Activated naive CD8-positive, alpha-beta T cell treated with anti-CD3 and anti-CD28 coated beads, Interleukin-2, amount 50 U/mL, for 24 hours (primary cell): ENCODE results near the gene PRPF19.

Experiments used
- ATAC-seq: fragments of 150-1000 bp; cut with Tn5 transposase; one replicate; pipeline ENCODE4 v1.10.0; 2021
- DNase-seq: peaks from one replicate; pipeline ENCODE4 v3.0.0; 2021
- H3K27ac Mint-ChIP-seq: one replicate; pipeline ENCODE4 v1.8.0; 2021; ENCODE audit warnings: mild to moderate bottlenecking, mixed read lengths
- H3K27me3 Mint-ChIP-seq: one replicate; pipeline ENCODE4 v1.8.0; 2021; ENCODE audit warnings: mixed read lengths
- H3K36me3 Mint-ChIP-seq: one replicate; pipeline ENCODE4 v1.8.0; 2021; ENCODE audit warnings: low read depth, mixed read lengths
- H3K4me1 Mint-ChIP-seq: one replicate; pipeline ENCODE4 v1.8.0; 2021; ENCODE audit warnings: mixed read lengths
- H3K4me3 Mint-ChIP-seq: one replicate; pipeline ENCODE4 v1.8.0; 2021; ENCODE audit warnings: mild to moderate bottlenecking, moderate library complexity, mixed read lengths
- H3K9me3 Mint-ChIP-seq: one replicate; pipeline ENCODE4 v1.8.0; 2021; ENCODE audit warnings: mixed read lengths

The PRPF19 gene

GRCh38 chr11:60922906-60923305 lies 16.5 kb upstream of the PRPF19 start:
- Mint-ChIP-seq H3K4me3 (no peak overlapping the region), H3K27ac (no peak overlapping the region), H3K4me1 (peaks cover 40% of the 10 kb centered on the region), H3K9me3 (no peaks in the 10 kb centered on the region), H3K27me3 (peaks cover 23% of the 10 kb centered on the region), H3K36me3 (peaks cover 36% of the 10 kb centered on the region)
- no peak for ATAC-seq
- DNase-seq: no peak

GRCh38 chr11:60921777-60922335 lies 15.5 kb upstream of the PRPF19 start:
- DNase-seq: no peak
- no peak for ATAC-seq
- Mint-ChIP-seq H3K9me3 (no peaks in the 10 kb centered on the region), H3K36me3 (peaks cover 36% of the 10 kb centered on the region), H3K4me3 (no peak overlapping the region), H3K27me3 (peaks cover 22% of the 10 kb centered on the region), H3K4me1 (peaks cover 48% of the 10 kb centered on the region), H3K27ac (no peak overlapping the region)

GRCh38 chr11:60921259-60921658 lies 14.9 kb upstream of the PRPF19 start:
- H3K4me1 Mint-ChIP-seq: peaks cover 54% of the 10 kb centered on the region
- no peaks in the 10 kb centered on the region for H3K9me3 Mint-ChIP-seq
- H3K36me3 Mint-ChIP-seq: peaks cover 38% of the 10 kb centered on the region
- no peak for ATAC-seq
- no peak overlapping the region for H3K27ac Mint-ChIP-seq
- no peak overlapping the region for H3K4me3 Mint-ChIP-seq
- DNase-seq: no peak
- H3K27me3 Mint-ChIP-seq: peaks cover 17% of the 10 kb centered on the region

GRCh38 chr11:60919956-60920355 lies 13.6 kb upstream of the PRPF19 start:
- Mint-ChIP-seq H3K27me3 (peaks cover 5% of the 10 kb centered on the region), H3K4me1 (peaks cover 51% of the 10 kb centered on the region), H3K4me3 (no peak overlapping the region), H3K9me3 (no peaks in the 10 kb centered on the region), H3K27ac (no peak overlapping the region), H3K36me3 (peaks cover 38% of the 10 kb centered on the region)
- ATAC-seq (no peak), DNase-seq (no peak)

- Mint-ChIP-seq H3K36me3 (peaks cover 40% of the 10 kb centered on the region), H3K4me3 (no peak overlapping the region), H3K9me3 (no peaks in the 10 kb centered on the region), H3K4me1 (peaks cover 51% of the 10 kb centered on the region), H3K27ac (peak overlapping the region; percentile 14), H3K27me3 (peaks cover 4% of the 10 kb centered on the region)
- DNase-seq (no peak), ATAC-seq (no peak)
Observed at GRCh38 chr11:60919320-60919719, 12.9 kb upstream of the PRPF19 start.

GRCh38 chr11:60918939-60919265 lies 12.5 kb upstream of the PRPF19 start:
- no peak for ATAC-seq
- peaks cover 4% of the 10 kb centered on the region for H3K27me3 Mint-ChIP-seq
- H3K4me1 Mint-ChIP-seq: peaks cover 51% of the 10 kb centered on the region
- no peaks in the 10 kb centered on the region for H3K9me3 Mint-ChIP-seq
- H3K4me3 Mint-ChIP-seq: no peak overlapping the region
- no peak overlapping the region for H3K27ac Mint-ChIP-seq
- no peak for DNase-seq
- H3K36me3 Mint-ChIP-seq: peaks cover 42% of the 10 kb centered on the region

- Mint-ChIP-seq H3K36me3 (peaks cover 40% of the 10 kb centered on the region), H3K9me3 (no peaks in the 10 kb centered on the region), H3K4me3 (no peak overlapping the region), H3K27ac (no peak overlapping the region), H3K4me1 (peaks cover 55% of the 10 kb centered on the region), H3K27me3 (peaks cover 4% of the 10 kb centered on the region)
- DNase-seq (no peak), ATAC-seq (no peak)
Observed at GRCh38 chr11:60918251-60918938, 12.0 kb upstream of the PRPF19 start.

- H3K9me3 Mint-ChIP-seq: no peaks in the 10 kb centered on the region
- H3K36me3 Mint-ChIP-seq: peaks cover 34% of the 10 kb centered on the region
- no peaks in the 10 kb centered on the region for H3K27me3 Mint-ChIP-seq
- no peak overlapping the region for H3K4me3 Mint-ChIP-seq
- no peak for DNase-seq
- peaks cover 65% of the 10 kb centered on the region for H3K4me1 Mint-ChIP-seq
- no peak overlapping the region for H3K27ac Mint-ChIP-seq
- no peak for ATAC-seq
Observed at GRCh38 chr11:60917267-60917666, 10.9 kb upstream of the PRPF19 start.

GRCh38 chr11:60916669-60917206 lies 10.4 kb upstream of the PRPF19 start:
- Mint-ChIP-seq H3K9me3 (no peaks in the 10 kb centered on the region), H3K36me3 (peaks cover 31% of the 10 kb centered on the region), H3K4me3 (peak overlapping the region; percentile 1), H3K27ac (peak overlapping the region; percentile 18), H3K4me1 (peaks cover 70% of the 10 kb centered on the region), H3K27me3 (no peaks in the 10 kb centered on the region)
- ATAC-seq (no peak), DNase-seq (no peak)

- Mint-ChIP-seq H3K4me1 (peaks cover 84% of the 10 kb centered on the region), H3K36me3 (peaks cover 17% of the 10 kb centered on the region), H3K27ac (peak overlapping the region; percentile 87), H3K9me3 (no peaks in the 10 kb centered on the region), H3K4me3 (peak overlapping the region; percentile 97), H3K27me3 (no peaks in the 10 kb centered on the region)
- DNase-seq (peak; percentile 75), ATAC-seq (peak; percentile 68)
Observed at GRCh38 chr11:60915248-60915914, 9.0 kb upstream of the PRPF19 start.

GRCh38 chr11:60914633-60915247 lies 8.4 kb upstream of the PRPF19 start:
- peak; percentile 15 for ATAC-seq
- peaks cover 88% of the 10 kb centered on the region for H3K4me1 Mint-ChIP-seq
- H3K36me3 Mint-ChIP-seq: peaks cover 11% of the 10 kb centered on the region
- no peaks in the 10 kb centered on the region for H3K27me3 Mint-ChIP-seq
- no peak for DNase-seq
- peaks cover under 1% of the 10 kb centered on the region for H3K9me3 Mint-ChIP-seq
- H3K27ac Mint-ChIP-seq: peak overlapping the region; percentile 87
- H3K4me3 Mint-ChIP-seq: peak overlapping the region; percentile 97

GRCh38 chr11:60913793-60914632 lies 7.6 kb upstream of the PRPF19 start, which contains the start of gene TMEM109:
Gene TMEM109 (plus strand): TSS chr11:60914158. CDS start chr11:60919694, 5,536 bp downstream.
- H3K27ac Mint-ChIP-seq: peak within 1 kb of the TSS; percentile 99
- no peaks in the 10 kb centered on the region for H3K27me3 Mint-ChIP-seq
- peaks cover 84% of the 10 kb centered on the region for H3K4me1 Mint-ChIP-seq
- H3K36me3 Mint-ChIP-seq: peaks cover 5% of the 10 kb centered on the region
- DNase-seq (peak; percentile 89), ATAC-seq (peak; percentile 74)
- peaks cover 5% of the 10 kb centered on the region for H3K9me3 Mint-ChIP-seq
- H3K4me3 Mint-ChIP-seq: peak within 1 kb of the TSS; percentile 97

- Mint-ChIP-seq H3K36me3 (peaks cover 5% of the 10 kb centered on the region), H3K4me3 (peak overlapping the region; percentile 97), H3K9me3 (peaks cover 5% of the 10 kb centered on the region), H3K4me1 (peaks cover 74% of the 10 kb centered on the region), H3K27me3 (no peaks in the 10 kb centered on the region), H3K27ac (peak overlapping the region; percentile 99)
- no peak for ATAC-seq
- DNase-seq: no peak
Observed at GRCh38 chr11:60912851-60913528, 6.6 kb upstream of the PRPF19 start.
